Mesenchymal stem cell (in vitro differentiated cells and primary cell): ENCODE results near the gene PPA1.
A peak's percentile ranks its signal among the peaks of the same experiment; 100 is the strongest.

Source experiments
- DNase-seq: peaks from one replicate; pipeline ENCODE4 v3.0.0-alpha.2; 2013
- H2AFZ ChIP-seq: one replicate; pipeline ENCODE4 v1.6.1; 2013; ENCODE audit warnings: low read depth, mild to moderate bottlenecking, control low read depth, inconsistent platforms, low read length, moderate library complexity
- H2AK5ac ChIP-seq: 2 replicates; pipeline ENCODE4 v1.6.1; 2013; ENCODE audit warnings: low read length, moderate library complexity, mild to moderate bottlenecking, inconsistent platforms; ENCODE audit not compliant: severe bottlenecking
- H2BK120ac ChIP-seq: one replicate; pipeline ENCODE4 v1.6.1; 2013; ENCODE audit warnings: low read depth, mild to moderate bottlenecking, inconsistent platforms, low read length, moderate library complexity
- H2BK12ac ChIP-seq, 2 experiments: one replicate each; pipeline ENCODE4 v1.6.1; 2013; ENCODE audit warnings: inconsistent platforms in 2 of 2, low read length in 2 of 2, mild to moderate bottlenecking in 2 of 2, moderate library complexity in 2 of 2, control low read depth in 1 of 2
- H2BK15ac ChIP-seq: one replicate; pipeline ENCODE4 v1.6.1; 2013; ENCODE audit warnings: mild to moderate bottlenecking, low read depth, inconsistent platforms; ENCODE audit not compliant: poor library complexity, severe bottlenecking
- H2BK5ac ChIP-seq: 2 replicates; pipeline ENCODE4 v1.6.1; 2013; ENCODE audit warnings: low read depth, mild to moderate bottlenecking, low read length, control low read depth, inconsistent platforms; ENCODE audit not compliant: poor library complexity, severe bottlenecking
- H3K14ac ChIP-seq, 2 experiments: one replicate each; pipeline ENCODE4 v1.6.1; 2013; ENCODE audit warnings: inconsistent platforms in 2 of 2, low read length in 2 of 2, control low read depth in 1 of 2, mild to moderate bottlenecking in 1 of 2, moderate library complexity in 1 of 2
- H3K18ac ChIP-seq, 2 experiments: one replicate each; pipeline ENCODE4 v1.6.1; 2013; ENCODE audit warnings: inconsistent platforms in 2 of 2, low read length in 2 of 2, control low read depth in 1 of 2, low read depth in 1 of 2, mild to moderate bottlenecking in 1 of 2
- H3K23ac ChIP-seq, 2 experiments: one replicate each; pipeline ENCODE4 v1.6.1; 2013; ENCODE audit warnings: inconsistent platforms in 2 of 2, low read length in 2 of 2, mild to moderate bottlenecking in 2 of 2, moderate library complexity in 2 of 2, control low read depth in 1 of 2
- H3K27ac ChIP-seq: 2 replicates; pipeline ENCODE4 v1.5.1; 2013; ENCODE audit warnings: mild to moderate bottlenecking, moderate library complexity, low read length, control low read depth, inconsistent platforms; ENCODE audit not compliant: poor library complexity, severe bottlenecking
- H3K27me3 ChIP-seq, 2 experiments: 2 replicates each; pipeline versions ENCODE4 v1.6.1 to v1.7.0; 2013; ENCODE audit warnings: low read length in 2 of 2, mild to moderate bottlenecking in 2 of 2, moderate library complexity in 2 of 2, control low read depth in 1 of 2, inconsistent platforms in 1 of 2; ENCODE audit not compliant: control insufficient read depth in 1 of 2, insufficient read depth in 1 of 2
- H3K36me3 ChIP-seq, 2 experiments: 2 replicates each; pipeline versions ENCODE4 v1.6.1 to v1.7.0; 2013; ENCODE audit warnings: low read length in 2 of 2, control low read depth in 1 of 2, inconsistent platforms in 1 of 2, low read depth in 1 of 2, mild to moderate bottlenecking in 1 of 2; ENCODE audit not compliant: insufficient read depth in 2 of 2, control insufficient read depth in 1 of 2
- H3K4ac ChIP-seq, 2 experiments: one replicate each; pipeline ENCODE4 v1.6.1; 2013; ENCODE audit warnings: inconsistent platforms in 2 of 2, low read length in 2 of 2, mild to moderate bottlenecking in 2 of 2, moderate library complexity in 2 of 2, control low read depth in 1 of 2, low read depth in 1 of 2
- H3K4me1 ChIP-seq: 2 replicates; pipeline ENCODE4 v1.6.1; 2013; ENCODE audit warnings: low read depth, low read length, control low read depth; ENCODE audit not compliant: control insufficient read depth, insufficient read depth
- H3K4me2 ChIP-seq: 2 replicates; pipeline ENCODE4 v1.6.1; 2013; ENCODE audit warnings: low read length, mild to moderate bottlenecking, inconsistent platforms; ENCODE audit not compliant: poor library complexity, severe bottlenecking
- H3K4me3 ChIP-seq, 2 experiments: 2 replicates each; pipeline versions ENCODE4 v1.5.1 to v1.7.0; 2013; ENCODE audit warnings: low read length in 2 of 2, mild to moderate bottlenecking in 2 of 2, control low read depth in 1 of 2, low read depth in 1 of 2; ENCODE audit not compliant: insufficient read depth in 1 of 2
- H3K79me1 ChIP-seq: replicated peaks from 2 replicates; pipeline ENCODE4 v1.6.1; 2013; ENCODE audit warnings: mild to moderate bottlenecking, control low read depth, low read length, inconsistent platforms; ENCODE audit not compliant: poor library complexity, severe bottlenecking
- H3K9ac ChIP-seq: 2 replicates; pipeline ENCODE4 v1.7.0; 2013; ENCODE audit warnings: mild to moderate bottlenecking, low read length, moderate library complexity
- H3K9me3 ChIP-seq: 2 replicates; pipeline ENCODE4 v1.7.0; 2013; ENCODE audit warnings: mild to moderate bottlenecking, low read length; ENCODE audit not compliant: control insufficient read depth
- H4K8ac ChIP-seq: one replicate; pipeline ENCODE4 v1.6.1; 2013; ENCODE audit warnings: inconsistent platforms, mild to moderate bottlenecking, low read length, moderate library complexity
- H4K91ac ChIP-seq: one replicate; pipeline ENCODE4 v1.6.1; 2013; ENCODE audit warnings: mild to moderate bottlenecking, low read length, inconsistent platforms
- WGBS: methylation state at CpG from one replicate; pipeline ENCODE4 v1.1.7; 2013; ENCODE audit warnings: mixed read lengths; 5-methylcytosine and 5-hydroxymethylcytosine counted together

Gene PPA1

DNA sequence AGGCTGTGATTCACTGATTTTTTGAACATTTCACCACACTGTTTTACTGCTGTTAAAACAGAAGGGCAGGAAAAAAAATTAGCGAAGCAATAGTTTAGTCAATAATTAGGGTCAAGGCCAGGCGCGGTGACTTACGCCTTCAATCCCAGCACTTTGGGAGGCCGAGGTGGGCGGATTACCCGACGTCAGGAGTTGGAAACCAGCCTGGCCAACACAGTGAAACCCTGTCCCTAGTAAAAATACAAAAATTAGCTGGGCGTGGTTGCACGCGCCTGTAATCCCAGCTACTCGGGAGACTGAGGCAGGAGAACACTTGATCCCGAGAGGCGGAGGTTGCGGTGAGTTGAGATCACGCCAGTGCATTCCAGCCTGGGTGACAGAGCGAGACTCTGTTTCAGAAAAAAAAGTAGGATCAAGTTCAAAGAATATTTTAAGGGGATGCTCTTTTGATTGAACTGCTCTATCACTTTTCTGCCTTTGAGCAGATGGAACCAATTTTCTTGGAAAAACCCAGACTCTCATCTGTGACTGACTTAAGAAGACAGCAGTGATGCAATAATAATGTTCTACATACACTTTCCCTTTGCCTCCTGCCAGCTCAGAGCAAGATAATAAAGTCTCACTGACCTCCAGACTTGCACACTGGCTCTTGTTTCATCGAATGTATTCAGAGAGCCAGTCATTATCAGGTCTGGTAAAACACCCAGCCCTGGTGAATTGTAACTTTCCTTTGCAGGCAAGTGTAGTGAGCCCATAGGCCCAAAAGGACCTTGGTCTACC, 1.6 kb upstream of the PPA1 start:
- peaks cover 2 to 6% of the 10 kb centered on the region in 2 experiments for H3K36me3 ChIP-seq
- peak overlapping the region in 1 of 2 experiments; percentile 66 for H3K4me3 ChIP-seq
- H3K9me3 ChIP-seq = no peaks in the 10 kb centered on the region
- no peak overlapping the region for H2BK12ac ChIP-seq
- H2BK5ac ChIP-seq = no peak overlapping the region
- no peak overlapping the region for H3K23ac ChIP-seq
- H3K79me1 ChIP-seq = peaks cover 4% of the 10 kb centered on the region
- H3K4me2 ChIP-seq = no peak overlapping the region
- no peak overlapping the region for H3K14ac ChIP-seq
- peak overlapping the region; percentile 73 for H2BK120ac ChIP-seq
- H3K27me3 ChIP-seq = peaks cover 0 to 5% of the 10 kb centered on the region in 2 experiments
- no peaks in the 10 kb centered on the region for H3K4me1 ChIP-seq
- peak overlapping the region; percentile 23 for H2AFZ ChIP-seq
- DNase-seq = peak; percentile 69
- H3K4ac ChIP-seq = peak overlapping the region in 1 of 2 experiments; percentile 26
- no peak overlapping the region for H2AK5ac ChIP-seq
- peak overlapping the region; percentile 94 for H3K9ac ChIP-seq
- no peak overlapping the region for H4K91ac ChIP-seq
- no peak overlapping the region for H4K8ac ChIP-seq
- WGBS = 92% methylated on average over 18 of the region's 18 CpGs
- no peak overlapping the region for H3K18ac ChIP-seq
- no peak overlapping the region for H3K27ac ChIP-seq
- no peak overlapping the region for H2BK15ac ChIP-seq

DNA sequence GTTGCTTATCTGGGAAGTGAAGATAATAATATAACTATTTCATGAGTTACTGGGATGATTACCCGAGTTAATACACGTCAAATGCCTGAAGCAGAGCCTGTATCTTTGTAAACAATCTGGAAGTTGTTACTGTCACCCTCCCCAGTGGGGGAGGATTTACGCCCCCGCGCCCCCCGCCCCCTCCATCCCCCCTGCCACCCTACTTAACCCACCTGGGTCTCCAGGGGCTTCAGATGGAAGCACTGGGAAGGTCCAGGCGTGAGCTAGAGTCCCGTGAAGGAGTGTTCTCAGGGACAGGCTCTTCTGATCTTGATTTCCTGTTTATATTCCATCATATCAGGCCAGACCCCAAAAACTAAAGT, 691 bp upstream of the PPA1 start:
- 25% methylated on average over 1 of the region's 8 CpGs for WGBS
- Histone ChIP-seq H3K4me3 (peak overlapping the region in 1 of 2 experiments; percentile 95), H3K9me3 (no peaks in the 10 kb centered on the region), H3K36me3 (peaks cover 4 to 15% of the 10 kb centered on the region in 2 experiments), H3K4me2 (peak overlapping the region; percentile 92), H3K4me1 (no peaks in the 10 kb centered on the region), H2AFZ (peak overlapping the region; percentile 33), H3K14ac (no peak overlapping the region), H2BK12ac (no peak overlapping the region), H4K8ac (no peak overlapping the region), H3K23ac (no peak overlapping the region), H4K91ac (no peak overlapping the region), H3K18ac (no peak overlapping the region), H3K4ac (peak overlapping the region in 1 of 2 experiments; percentile 3), H2BK15ac (no peak overlapping the region), H2AK5ac (no peak overlapping the region), H3K27me3 (peaks cover 0 to 5% of the 10 kb centered on the region in 2 experiments), H3K79me1 (peaks cover 6% of the 10 kb centered on the region), H3K27ac (no peak overlapping the region), H2BK5ac (no peak overlapping the region), H2BK120ac (no peak overlapping the region), H3K9ac (peak overlapping the region; percentile 94)
- DNase-seq = no peak

DNA sequence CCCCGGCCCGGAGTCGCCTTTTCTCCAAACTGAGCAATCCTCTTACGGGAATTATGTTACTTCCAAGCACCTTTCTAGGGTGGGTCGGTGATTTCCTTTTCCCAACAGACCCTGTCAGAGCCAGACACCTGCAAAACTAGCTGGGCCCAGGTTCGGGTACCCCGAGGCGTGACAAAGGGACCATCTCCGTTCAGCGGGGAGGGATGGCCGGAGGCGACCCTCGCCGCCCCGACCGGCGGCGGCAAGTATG, 445 bp downstream of the PPA1 start:
- Histone ChIP-seq H3K4me1 (no peaks in the 10 kb centered on the region), H2AK5ac (no peak overlapping the region), H2BK5ac (no peak overlapping the region), H3K4me2 (peak overlapping the region; percentile 90), H3K18ac (peak overlapping the region; percentile 91 to 96), H4K91ac (peak overlapping the region; percentile 50), H3K36me3 (peaks cover 4 to 27% of the 10 kb centered on the region in 2 experiments), H3K79me1 (peaks cover 8% of the 10 kb centered on the region), H3K27ac (peak overlapping the region; percentile 12), H3K4me3 (peak overlapping the region; percentile 91 to 95), H3K27me3 (peaks cover 0 to 5% of the 10 kb centered on the region in 2 experiments), H3K9me3 (no peaks in the 10 kb centered on the region), H4K8ac (no peak overlapping the region), H3K14ac (peak overlapping the region; percentile 57 to 94), H3K23ac (peak overlapping the region in 1 of 2 experiments; percentile 83), H3K9ac (peak overlapping the region; percentile 94), H2AFZ (peak overlapping the region; percentile 31), H3K4ac (peak overlapping the region; percentile 24 to 85), H2BK15ac (peak overlapping the region; percentile 52), H2BK12ac (no peak overlapping the region), H2BK120ac (peak overlapping the region; percentile 79)
- 0% methylated on average over 16 of the region's 18 CpGs for WGBS
- no peak for DNase-seq

DNA sequence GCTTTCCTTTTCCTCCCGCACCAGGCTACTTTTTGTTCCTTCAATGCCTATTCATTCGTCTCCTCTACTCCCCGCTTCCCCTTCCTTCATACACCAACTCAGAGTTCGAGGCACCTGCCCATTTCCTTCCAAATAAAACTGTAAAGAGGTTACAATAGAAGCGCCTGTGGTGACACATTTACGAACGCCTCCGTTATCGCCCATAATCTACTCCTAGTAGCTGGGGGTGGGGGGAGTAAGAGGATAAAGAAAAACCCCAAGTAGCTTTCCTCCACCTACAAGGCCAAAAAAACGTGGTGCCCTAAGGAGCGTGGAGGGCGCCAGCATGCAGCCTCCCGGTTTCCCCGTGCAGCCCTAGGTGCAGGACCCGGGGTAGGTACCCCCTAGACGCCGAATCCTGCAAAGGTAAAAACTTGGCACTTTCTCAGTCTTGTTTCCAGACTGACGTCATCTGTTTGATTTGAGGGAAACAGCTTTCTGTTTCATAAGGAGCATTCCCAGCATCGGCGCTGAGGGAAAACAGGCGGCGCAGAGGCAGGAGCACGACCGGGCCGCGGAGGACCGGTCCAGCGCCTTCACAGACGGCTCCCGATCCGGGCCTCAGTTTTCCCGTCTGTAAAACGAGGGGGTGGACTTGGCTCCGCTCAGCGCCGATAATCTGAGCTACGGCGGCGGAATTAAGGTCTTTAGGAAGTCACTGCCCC, 922 bp downstream of the PPA1 start:
- 3% methylated on average over 34 of the region's 39 CpGs for WGBS
- peak overlapping the region; percentile 12 for H3K27ac ChIP-seq
- H3K27me3 ChIP-seq = peaks cover 0 to 2% of the 10 kb centered on the region in 2 experiments
- no peaks in the 10 kb centered on the region for H3K9me3 ChIP-seq
- peak overlapping the region; percentile 52 for H2BK15ac ChIP-seq
- no peaks in the 10 kb centered on the region for H3K4me1 ChIP-seq
- H3K23ac ChIP-seq = peak overlapping the region in 1 of 2 experiments; percentile 83
- H3K14ac ChIP-seq = no peak overlapping the region
- peak overlapping the region; percentile 90 for H3K4me2 ChIP-seq
- peak overlapping the region; percentile 24 for H4K8ac ChIP-seq
- no peak overlapping the region for H4K91ac ChIP-seq
- peak overlapping the region; percentile 94 for H3K9ac ChIP-seq
- no peak overlapping the region for H2AK5ac ChIP-seq
- peak overlapping the region; percentile 87 to 96 for H3K18ac ChIP-seq
- peaks cover 9% of the 10 kb centered on the region for H3K79me1 ChIP-seq
- H3K4ac ChIP-seq = peak overlapping the region; percentile 24 to 85
- H2BK120ac ChIP-seq = peak overlapping the region; percentile 79
- H2AFZ ChIP-seq = no peak overlapping the region
- no peak overlapping the region for H2BK5ac ChIP-seq
- peaks cover 4 to 30% of the 10 kb centered on the region in 2 experiments for H3K36me3 ChIP-seq
- H2BK12ac ChIP-seq = no peak overlapping the region
- DNase-seq = peak; percentile 84
- H3K4me3 ChIP-seq = peak overlapping the region; percentile 91 to 95
